Measurements from ENCODE around the gene PHEX.

GRCh38 chrX:22057667-22058066 is 25.5 kb downstream of the PHEX start:
- no peak for TF ChIP-seq EP300 (conservative IDR thresholded peaks at IDR 0.05; ENCODE audit: poor library complexity, severe bottlenecking)
- TF ChIP-seq, protein P1, sequence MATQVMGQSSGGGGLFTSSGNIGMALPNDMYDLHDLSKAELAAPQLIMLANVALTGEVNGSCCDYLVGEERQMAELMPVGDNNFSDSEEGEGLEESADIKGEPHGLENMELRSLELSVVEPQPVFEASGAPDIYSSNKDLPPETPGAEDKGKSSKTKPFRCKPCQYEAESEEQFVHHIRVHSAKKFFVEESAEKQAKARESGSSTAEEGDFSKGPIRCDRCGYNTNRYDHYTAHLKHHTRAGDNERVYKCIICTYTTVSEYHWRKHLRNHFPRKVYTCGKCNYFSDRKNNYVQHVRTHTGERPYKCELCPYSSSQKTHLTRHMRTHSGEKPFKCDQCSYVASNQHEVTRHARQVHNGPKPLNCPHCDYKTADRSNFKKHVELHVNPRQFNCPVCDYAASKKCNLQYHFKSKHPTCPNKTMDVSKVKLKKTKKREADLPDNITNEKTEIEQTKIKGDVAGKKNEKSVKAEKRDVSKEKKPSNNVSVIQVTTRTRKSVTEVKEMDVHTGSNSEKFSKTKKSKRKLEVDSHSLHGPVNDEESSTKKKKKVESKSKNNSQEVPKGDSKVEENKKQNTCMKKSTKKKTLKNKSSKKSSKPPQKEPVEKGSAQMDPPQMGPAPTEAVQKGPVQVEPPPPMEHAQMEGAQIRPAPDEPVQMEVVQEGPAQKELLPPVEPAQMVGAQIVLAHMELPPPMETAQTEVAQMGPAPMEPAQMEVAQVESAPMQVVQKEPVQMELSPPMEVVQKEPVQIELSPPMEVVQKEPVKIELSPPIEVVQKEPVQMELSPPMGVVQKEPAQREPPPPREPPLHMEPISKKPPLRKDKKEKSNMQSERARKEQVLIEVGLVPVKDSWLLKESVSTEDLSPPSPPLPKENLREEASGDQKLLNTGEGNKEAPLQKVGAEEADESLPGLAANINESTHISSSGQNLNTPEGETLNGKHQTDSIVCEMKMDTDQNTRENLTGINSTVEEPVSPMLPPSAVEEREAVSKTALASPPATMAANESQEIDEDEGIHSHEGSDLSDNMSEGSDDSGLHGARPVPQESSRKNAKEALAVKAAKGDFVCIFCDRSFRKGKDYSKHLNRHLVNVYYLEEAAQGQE (IDR thresholded peaks at IDR 0.05; ENCODE audit: borderline replicate concordance), result no peak
- TF ChIP-seq EZH2 (IDR thresholded peaks at IDR 0.05; ENCODE audit: borderline replicate concordance, insufficient read depth, low read length, poor library complexity, severe bottlenecking), result no peak
- TF ChIP-seq, protein P2, sequence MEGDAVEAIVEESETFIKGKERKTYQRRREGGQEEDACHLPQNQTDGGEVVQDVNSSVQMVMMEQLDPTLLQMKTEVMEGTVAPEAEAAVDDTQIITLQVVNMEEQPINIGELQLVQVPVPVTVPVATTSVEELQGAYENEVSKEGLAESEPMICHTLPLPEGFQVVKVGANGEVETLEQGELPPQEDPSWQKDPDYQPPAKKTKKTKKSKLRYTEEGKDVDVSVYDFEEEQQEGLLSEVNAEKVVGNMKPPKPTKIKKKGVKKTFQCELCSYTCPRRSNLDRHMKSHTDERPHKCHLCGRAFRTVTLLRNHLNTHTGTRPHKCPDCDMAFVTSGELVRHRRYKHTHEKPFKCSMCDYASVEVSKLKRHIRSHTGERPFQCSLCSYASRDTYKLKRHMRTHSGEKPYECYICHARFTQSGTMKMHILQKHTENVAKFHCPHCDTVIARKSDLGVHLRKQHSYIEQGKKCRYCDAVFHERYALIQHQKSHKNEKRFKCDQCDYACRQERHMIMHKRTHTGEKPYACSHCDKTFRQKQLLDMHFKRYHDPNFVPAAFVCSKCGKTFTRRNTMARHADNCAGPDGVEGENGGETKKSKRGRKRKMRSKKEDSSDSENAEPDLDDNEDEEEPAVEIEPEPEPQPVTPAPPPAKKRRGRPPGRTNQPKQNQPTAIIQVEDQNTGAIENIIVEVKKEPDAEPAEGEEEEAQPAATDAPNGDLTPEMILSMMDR (IDR thresholded peaks at IDR 0.05; ENCODE audit: poor library complexity, severe bottlenecking), result no peak
- no peak for TF ChIP-seq TAF1 (IDR thresholded peaks at IDR 0.05; ENCODE audit: low read depth)
- TF ChIP-seq POLR2AphosphoS5 (IDR thresholded peaks at IDR 0.05), result no peak
- no peak for TF ChIP-seq RAD21 (conservative IDR thresholded peaks at IDR 0.05)
- TF ChIP-seq MXI1 (conservative IDR thresholded peaks at IDR 0.05; ENCODE audit: poor library complexity, severe bottlenecking), result no peak
- TF ChIP-seq SMC3 (conservative IDR thresholded peaks at IDR 0.05; ENCODE audit: poor library complexity), result no peak
